Loucy (cell line): ENCODE data around the gene GORAB.

Experiments used
- H2AFZ ChIP-seq: fragments of 200-600 bp; sonication (generic); 2 replicates; pipeline ENCODE4 v1.6.0; 2016; ENCODE audit warnings: antibody characterized with exemption, mild to moderate bottlenecking, low read length, moderate library complexity
- H3F3A ChIP-seq: fragments of 200-600 bp; 2 replicates; pipeline ENCODE4 v1.6.0; 2016; ENCODE audit warnings: antibody characterized with exemption, low read depth, mild to moderate bottlenecking
- H3K27me3 ChIP-seq: fragments of 200-600 bp; sonication (generic); 2 replicates; pipeline ENCODE4 v1.6.1; 2014; ENCODE audit warnings: low read length, mild to moderate bottlenecking; ENCODE audit not compliant: insufficient read depth, poor library complexity, severe bottlenecking
- H3K36me3 ChIP-seq: fragments of 200-600 bp; sonication (generic); 2 replicates; pipeline ENCODE4 v1.6.1; 2016; ENCODE audit warnings: low read length; ENCODE audit not compliant: insufficient read depth
- H3K4me1 ChIP-seq: fragments of 200-600 bp; sonication (generic); 2 replicates; pipeline ENCODE4 v1.5.1; 2014; ENCODE audit warnings: low read length, mild to moderate bottlenecking; ENCODE audit not compliant: insufficient read depth, poor library complexity, severe bottlenecking
- H3K4me2 ChIP-seq: fragments of 200-600 bp; sonication (generic); 2 replicates; pipeline ENCODE4 v1.6.0; 2014; ENCODE audit warnings: antibody characterized with exemption, low read length, low read depth, mild to moderate bottlenecking; ENCODE audit not compliant: poor library complexity, severe bottlenecking
- H3K4me3 ChIP-seq: fragments of 200-600 bp; sonication (generic); 2 replicates; pipeline ENCODE4 v1.5.1; 2014; ENCODE audit warnings: low read length, mild to moderate bottlenecking, mixed read lengths; ENCODE audit not compliant: poor library complexity, severe bottlenecking
- H3K79me2 ChIP-seq: fragments of 200-600 bp; sonication (generic); 2 replicates; pipeline ENCODE4 v1.6.1; 2014; ENCODE audit warnings: low read length; ENCODE audit not compliant: insufficient read depth
- H3K9ac ChIP-seq: fragments of 200-600 bp; sonication (generic); 2 replicates; pipeline ENCODE4 v1.6.0; 2014; ENCODE audit warnings: mild to moderate bottlenecking, low read depth, low read length, moderate library complexity; ENCODE audit not compliant: poor library complexity, severe bottlenecking
- H3K9me2 ChIP-seq: fragments of 200-600 bp; sonication (generic); replicated peaks from 2 replicates; pipeline ENCODE4 v1.6.1; 2016; ENCODE audit warnings: low read depth, low read length, mixed read lengths
- H3K9me3 ChIP-seq: fragments of 200-600 bp; sonication (generic); 2 replicates; pipeline ENCODE4 v1.6.1; 2014; ENCODE audit warnings: mild to moderate bottlenecking, antibody characterized with exemption, low read length, low read depth; ENCODE audit not compliant: insufficient read depth
- H4K20me1 ChIP-seq: fragments of 200-600 bp; sonication (generic); 2 replicates; pipeline ENCODE4 v1.6.0; 2014; ENCODE audit warnings: antibody characterized with exemption, low read length, mild to moderate bottlenecking; ENCODE audit not compliant: insufficient read depth, poor library complexity, severe bottlenecking
- CTCF ChIP-seq: fragments of 200-600 bp; sonication (generic); conservative IDR thresholded peaks from 2 replicates; pipeline ENCODE4 v1.5.1; 2014; ENCODE audit warnings: mild to moderate bottlenecking, antibody characterized with exemption, low read length
- EZH2phosphoT487 ChIP-seq: fragments of 200-600 bp; IDR thresholded peaks from 2 replicates; pipeline ENCODE4 v1.6.1; 2018; ENCODE audit warnings: antibody characterized with exemption, mild to moderate bottlenecking, moderate library complexity, borderline replicate concordance

GORAB gene

DNA sequence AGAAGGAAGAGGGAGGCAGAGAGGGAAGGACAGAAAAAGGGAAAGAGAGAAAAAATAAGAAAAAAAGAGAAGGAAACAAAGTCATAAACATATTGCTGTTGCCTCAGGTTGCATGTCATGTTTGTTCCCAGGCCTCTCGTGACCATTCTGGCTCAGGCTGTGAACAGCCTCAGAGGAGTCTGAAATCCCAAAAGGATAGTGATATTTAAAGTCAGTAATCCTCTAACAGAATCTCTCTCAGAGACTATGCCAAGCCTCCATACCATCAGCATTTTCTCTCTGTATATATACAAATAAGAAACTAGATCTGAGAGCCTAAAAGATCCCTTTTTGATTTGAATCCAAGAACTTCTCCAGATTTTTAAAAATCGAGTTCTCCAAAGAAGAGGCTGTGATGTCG is 35.2 kb downstream of the GORAB start:
- no peak for TF ChIP-seq EZH2phosphoT487
- TF ChIP-seq CTCF, result no peak
- H3F3A ChIP-seq, result no peaks in the 10 kb centered on the region
- no peaks in the 10 kb centered on the region for H3K27me3 ChIP-seq
- H4K20me1 ChIP-seq, result no peaks in the 10 kb centered on the region
- H3K9ac ChIP-seq, result no peak overlapping the region
- H2AFZ ChIP-seq, result no peak overlapping the region
- peaks cover 18% of the 10 kb centered on the region for H3K4me1 ChIP-seq
- no peaks in the 10 kb centered on the region; the same call in 1 of the 2 replicates for H3K9me3 ChIP-seq
- H3K79me2 ChIP-seq, result no peaks in the 10 kb centered on the region
- no peak overlapping the region for H3K4me2 ChIP-seq
- H3K36me3 ChIP-seq, result no peaks in the 10 kb centered on the region
- H3K4me3 ChIP-seq, result no peak overlapping the region
- no peaks in the 10 kb centered on the region for H3K9me2 ChIP-seq

GRCh38 chr1:170568197-170568596 is 36.2 kb downstream of the GORAB start:
- no peaks in the 10 kb centered on the region for H3K27me3 ChIP-seq
- peaks cover 8% of the 10 kb centered on the region for H3K4me1 ChIP-seq
- no peaks in the 10 kb centered on the region for H3F3A ChIP-seq
- H3K9ac ChIP-seq, result no peak overlapping the region
- no peak overlapping the region for H3K4me3 ChIP-seq
- no peaks in the 10 kb centered on the region for H4K20me1 ChIP-seq
- H3K79me2 ChIP-seq, result no peaks in the 10 kb centered on the region
- H2AFZ ChIP-seq, result no peak overlapping the region
- H3K9me2 ChIP-seq, result no peaks in the 10 kb centered on the region
- no peak overlapping the region for H3K4me2 ChIP-seq
- H3K36me3 ChIP-seq, result no peaks in the 10 kb centered on the region
- H3K9me3 ChIP-seq, result no peaks in the 10 kb centered on the region; the same call in 1 of the 2 replicates
- peak; percentile 12; the same call in 1 of the 2 replicates for TF ChIP-seq CTCF
- TF ChIP-seq EZH2phosphoT487, result no peak

- H2AFZ ChIP-seq, result no peak overlapping the region
- no peak for TF ChIP-seq EZH2phosphoT487
- no peak for TF ChIP-seq CTCF
- peaks cover 13% of the 10 kb centered on the region for H3K4me1 ChIP-seq
- no peak overlapping the region for H3K4me3 ChIP-seq
- no peak overlapping the region for H3K4me2 ChIP-seq
- no peaks in the 10 kb centered on the region for H3K79me2 ChIP-seq
- no peaks in the 10 kb centered on the region for H3F3A ChIP-seq
- no peaks in the 10 kb centered on the region for H4K20me1 ChIP-seq
- H3K9ac ChIP-seq, result no peak overlapping the region
- no peaks in the 10 kb centered on the region for H3K9me3 ChIP-seq
- H3K9me2 ChIP-seq, result no peaks in the 10 kb centered on the region
- no peaks in the 10 kb centered on the region for H3K36me3 ChIP-seq
- no peaks in the 10 kb centered on the region for H3K27me3 ChIP-seq
These were observed 45.0 kb downstream of the GORAB start for GRCh38 chr1:170576980-170577379.
